GM12874 (cell line): ENCODE results near the gene OLFML3.

Source experiments
- TF ChIP-seq, protein P1 (sequence below): IDR thresholded peaks from 2 replicates; pipeline ENCODE4 v1.5.1; 2011; ENCODE audit warnings: low read depth, mild to moderate bottlenecking, control low read depth, low read length, moderate library complexity; ENCODE audit not compliant: insufficient read depth

The OLFML3 gene

GRCh38 chr1:113945329-113945728, 33.9 kb upstream of the OLFML3 start:
- TF ChIP-seq, protein P1, sequence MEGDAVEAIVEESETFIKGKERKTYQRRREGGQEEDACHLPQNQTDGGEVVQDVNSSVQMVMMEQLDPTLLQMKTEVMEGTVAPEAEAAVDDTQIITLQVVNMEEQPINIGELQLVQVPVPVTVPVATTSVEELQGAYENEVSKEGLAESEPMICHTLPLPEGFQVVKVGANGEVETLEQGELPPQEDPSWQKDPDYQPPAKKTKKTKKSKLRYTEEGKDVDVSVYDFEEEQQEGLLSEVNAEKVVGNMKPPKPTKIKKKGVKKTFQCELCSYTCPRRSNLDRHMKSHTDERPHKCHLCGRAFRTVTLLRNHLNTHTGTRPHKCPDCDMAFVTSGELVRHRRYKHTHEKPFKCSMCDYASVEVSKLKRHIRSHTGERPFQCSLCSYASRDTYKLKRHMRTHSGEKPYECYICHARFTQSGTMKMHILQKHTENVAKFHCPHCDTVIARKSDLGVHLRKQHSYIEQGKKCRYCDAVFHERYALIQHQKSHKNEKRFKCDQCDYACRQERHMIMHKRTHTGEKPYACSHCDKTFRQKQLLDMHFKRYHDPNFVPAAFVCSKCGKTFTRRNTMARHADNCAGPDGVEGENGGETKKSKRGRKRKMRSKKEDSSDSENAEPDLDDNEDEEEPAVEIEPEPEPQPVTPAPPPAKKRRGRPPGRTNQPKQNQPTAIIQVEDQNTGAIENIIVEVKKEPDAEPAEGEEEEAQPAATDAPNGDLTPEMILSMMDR: no peak

- TF ChIP-seq, protein P1: no peak
Measured at GRCh38 chr1:113946112-113946511, 33.2 kb upstream of the OLFML3 start.

DNA sequence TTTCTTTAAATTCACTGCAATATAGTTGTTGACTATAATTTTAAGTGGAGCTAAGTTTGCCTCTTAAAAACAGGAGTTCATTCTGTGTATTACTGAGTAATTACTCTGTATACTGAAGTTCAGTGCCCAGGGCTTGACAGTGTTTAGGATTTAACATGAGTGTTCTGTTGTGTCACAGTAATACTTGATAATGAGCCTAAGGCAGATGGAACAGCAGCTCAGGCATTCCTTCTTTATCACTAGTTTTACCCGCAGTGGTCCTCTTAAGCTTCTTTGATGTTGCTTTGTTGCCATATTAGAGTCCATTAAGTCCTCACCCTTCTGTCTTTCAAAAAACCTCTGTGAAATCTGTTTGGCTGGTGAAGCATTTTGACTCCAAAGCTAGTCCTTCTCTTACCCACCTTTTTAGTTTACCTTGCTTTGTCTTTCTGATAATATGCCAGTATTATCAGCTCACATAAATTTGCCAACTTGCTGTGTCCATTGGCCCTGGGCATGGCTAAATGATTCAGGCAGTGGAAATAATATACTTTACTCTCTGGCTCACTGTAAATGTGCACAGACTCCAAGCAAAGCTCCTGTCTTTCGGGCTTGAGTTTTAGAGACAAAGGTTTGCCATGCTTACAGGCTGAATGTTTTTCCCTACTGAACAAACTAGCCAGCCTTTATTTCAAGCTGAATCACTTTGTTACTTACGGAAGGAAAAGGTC, 32.4 kb upstream of the OLFML3 start:
- TF ChIP-seq, protein P1: no peak

GRCh38 chr1:113947388-113948107, 31.7 kb upstream of the OLFML3 start:
- TF ChIP-seq, protein P1: no peak

DNA sequence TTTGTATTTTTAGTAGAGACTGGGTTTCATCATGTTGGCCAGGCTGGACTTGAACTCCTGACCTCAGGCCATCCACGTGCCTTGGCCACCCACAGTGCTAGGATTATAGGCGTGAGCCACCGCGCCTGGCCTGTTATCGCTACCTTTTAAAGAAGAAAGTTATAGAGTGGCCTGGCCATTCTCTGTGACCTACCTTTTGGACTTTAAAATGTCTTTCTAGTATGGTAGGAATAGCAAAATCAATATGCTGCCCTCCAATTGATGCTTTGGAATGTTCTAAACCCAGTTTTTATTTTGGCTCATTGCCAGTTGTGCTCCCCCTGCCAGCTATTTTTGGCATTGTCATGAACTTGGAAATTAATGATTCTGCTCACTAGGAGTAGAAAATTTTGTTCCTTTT, 30.3 kb upstream of the OLFML3 start:
- TF ChIP-seq, protein P1: no peak

GRCh38 chr1:113950908-113951307, 28.4 kb upstream of the OLFML3 start:
- TF ChIP-seq, protein P1: no peak

DNA sequence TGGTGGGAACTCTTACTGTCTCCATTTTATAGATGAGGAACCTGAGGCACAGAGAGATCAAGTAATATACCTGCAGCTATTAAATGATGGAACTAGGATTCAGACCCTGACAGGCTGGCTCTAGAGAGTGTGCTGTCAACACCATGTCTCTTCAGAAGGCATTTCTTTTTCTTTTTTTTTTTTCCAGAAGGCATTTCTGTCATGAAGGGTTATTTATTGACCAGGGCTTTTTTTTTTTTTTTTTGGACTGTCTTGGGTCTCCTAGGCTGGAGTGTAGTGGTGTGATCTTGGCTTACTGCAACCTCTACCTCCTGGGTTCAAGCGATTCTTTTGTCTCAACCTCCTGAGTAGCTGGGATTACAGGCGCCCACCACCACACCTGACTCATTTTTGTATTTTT, 27.6 kb upstream of the OLFML3 start:
- TF ChIP-seq, protein P1: no peak
